HEK293 (cell line): Measurements from ENCODE around the gene CHD2.

Experiments used
- CTCF ChIA-PET: fragments of 350-600 bp; formaldehyde crosslinking; extraction: SDS; loops from one replicate; lab custom pipeline; 2021; ENCODE audit warnings: antibody characterized with exemption; lab: Yijun Ruan, JAX
- POLR2A ChIA-PET: fragments of 300-600 bp; formaldehyde crosslinking; extraction: SDS; loops from one replicate; lab custom pipeline; 2020; ENCODE audit warnings: antibody characterized with exemption, inconsistent platforms; lab: Yijun Ruan, JAX
- H3K27ac ChIP-seq: fragments of 200-500 bp; sonication (Bioruptor generic); 2 replicates; pipeline ENCODE4 v1.5.1; 2014; ENCODE audit warnings: low read depth, low read length, control low read depth, inconsistent platforms; ENCODE audit errors: extremely low read depth
- H3K36me3 ChIP-seq, 2 experiments: fragments of 200-500 bp in 1 of 2; sonication (Bioruptor generic) in 1 of 2; 1 replicate in 1 of 2; 2 replicates in 1 of 2; pipeline ENCODE4 v1.5.1; 2014 to 2017; ENCODE audit warnings: inconsistent platforms in 2 of 2, low read length in 2 of 2; ENCODE audit not compliant: control insufficient read depth in 2 of 2, insufficient read depth in 1 of 2
- H3K4me1 ChIP-seq: fragments of 200-500 bp; sonication (Bioruptor generic); 2 replicates; pipeline ENCODE4 v1.5.1; 2014; ENCODE audit warnings: mild to moderate bottlenecking, low read length, inconsistent platforms; ENCODE audit not compliant: control insufficient read depth, insufficient read depth
- H3K4me3 ChIP-seq: 2 replicates; pipeline ENCODE4 v1.5.1; 2011; ENCODE audit warnings: low read depth, mild to moderate bottlenecking, control low read depth, low read length, moderate library complexity
- H3K9me3 ChIP-seq: fragments of 200-500 bp; sonication (Bioruptor generic); 2 replicates; pipeline ENCODE4 v1.5.1; 2014; ENCODE audit warnings: low read depth, low read length, inconsistent platforms; ENCODE audit not compliant: control insufficient read depth, insufficient read depth
- GLI2 ChIP-seq: fragments of 450-650 bp; formaldehyde crosslinking; IDR thresholded peaks from 2 replicates; pipeline ENCODE4; 2017; ENCODE audit warnings: missing biosample characterization, missing genetic modification characterization, low read depth, borderline replicate concordance
- MEIS1 ChIP-seq: sonication (generic); formaldehyde crosslinking; IDR thresholded peaks from 2 replicates; pipeline ENCODE4 v1.8.1; 2022; ENCODE audit warnings: missing genetic modification reagents, mild to moderate bottlenecking, borderline replicate concordance
- PRDM2 ChIP-seq: fragments of 450-650 bp; formaldehyde crosslinking; IDR thresholded peaks from 2 replicates; pipeline ENCODE4 v1.5.1; 2016; ENCODE audit warnings: missing biosample characterization, missing genetic modification characterization, borderline replicate concordance
- SCRT2 ChIP-seq: fragments of 450-650 bp; formaldehyde crosslinking; IDR thresholded peaks from 2 replicates; pipeline ENCODE4 v1.5.1; 2016; ENCODE audit warnings: missing biosample characterization, missing genetic modification characterization
- ZNF114 ChIP-seq: fragments of 450-650 bp; formaldehyde crosslinking; IDR thresholded peaks from 2 replicates; pipeline ENCODE4 v1.5.0; 2017; ENCODE audit warnings: missing biosample characterization, missing genetic modification characterization
- ZNF138 ChIP-seq: fragments of 450-650 bp; formaldehyde crosslinking; IDR thresholded peaks from 2 replicates; pipeline ENCODE4 v1.5.1; 2016; ENCODE audit warnings: missing biosample characterization, missing genetic modification characterization, borderline replicate concordance
- ZNF350 ChIP-seq: fragments of 450-650 bp; formaldehyde crosslinking; IDR thresholded peaks from 2 replicates; pipeline ENCODE4 v1.5.0; 2017; ENCODE audit warnings: missing biosample characterization, mild to moderate bottlenecking, missing genetic modification characterization
- ZNF404 ChIP-seq: fragments of 450-650 bp; formaldehyde crosslinking; IDR thresholded peaks from 2 replicates; pipeline ENCODE4 v1.5.1; 2017; ENCODE audit warnings: missing biosample characterization, missing genetic modification characterization
- ZNF518A ChIP-seq: fragments of 450-650 bp; formaldehyde crosslinking; conservative IDR thresholded peaks from 2 replicates; pipeline ENCODE4 v1.5.1; 2016; ENCODE audit warnings: low read depth, missing biosample characterization, missing genetic modification characterization
- ZNF621 ChIP-seq: fragments of 450-650 bp; formaldehyde crosslinking; IDR thresholded peaks from 2 replicates; pipeline ENCODE4 v1.5.1; 2017; ENCODE audit warnings: missing biosample characterization, missing genetic modification characterization
- ZNF623 ChIP-seq: fragments of 450-650 bp; formaldehyde crosslinking; IDR thresholded peaks from 2 replicates; pipeline ENCODE4 v1.5.1; 2016; ENCODE audit warnings: missing biosample characterization, missing genetic modification characterization
- ZNF658 ChIP-seq: fragments of 450-650 bp; formaldehyde crosslinking; IDR thresholded peaks from 2 replicates; pipeline ENCODE4; 2016; ENCODE audit warnings: missing biosample characterization, missing genetic modification characterization
- ZNF664 ChIP-seq: fragments of 450-650 bp; formaldehyde crosslinking; IDR thresholded peaks from 2 replicates; pipeline ENCODE4 v1.5.1; 2016; ENCODE audit warnings: missing biosample characterization, missing genetic modification characterization
- ZNF692 ChIP-seq: fragments of 450-650 bp; formaldehyde crosslinking; IDR thresholded peaks from 2 replicates; pipeline ENCODE4 v1.5.1; 2016; ENCODE audit warnings: missing biosample characterization, missing genetic modification characterization
- ZNF768 ChIP-seq: fragments of 450-650 bp; formaldehyde crosslinking; IDR thresholded peaks from 2 replicates; pipeline ENCODE4 v1.5.1; 2018; ENCODE audit warnings: missing biosample characterization, mild to moderate bottlenecking, missing genetic modification characterization
- TF ChIP-seq, protein P1 (sequence below): fragments of 450-650 bp; formaldehyde crosslinking; IDR thresholded peaks from 2 replicates; pipeline ENCODE4 v1.5.1; 2016; ENCODE audit warnings: missing biosample characterization, missing genetic modification characterization, borderline replicate concordance
- TF ChIP-seq, protein P2 (sequence below): IDR thresholded peaks from 2 replicates; pipeline ENCODE4 v1.6.1; 2011; ENCODE audit warnings: mild to moderate bottlenecking, low read depth, low read length, borderline replicate concordance

CHD2 gene

DNA sequence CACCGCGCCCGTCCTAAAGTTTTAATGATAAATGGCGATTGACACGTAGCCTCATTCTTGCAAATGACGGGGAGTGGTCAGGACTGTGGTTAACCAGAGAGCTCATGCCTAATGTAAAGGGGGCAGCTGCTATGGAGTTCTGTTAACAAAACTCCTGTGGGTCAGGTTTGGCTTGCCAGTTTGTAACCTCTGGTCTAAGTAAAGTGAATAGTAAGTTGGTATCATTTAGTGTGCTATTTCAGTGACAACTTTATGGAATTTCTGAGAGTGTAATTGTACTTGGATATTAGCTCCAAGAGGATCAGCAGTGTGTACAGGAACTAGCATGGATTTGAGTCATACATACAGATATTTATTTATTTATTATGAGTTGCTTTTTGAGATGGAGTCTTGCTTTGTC, 101.0 kb downstream of the CHD2 start:
- no peak for TF ChIP-seq GLI2 (tag by site-specific recombination)
- TF ChIP-seq ZNF114 (tag by site-specific recombination): no peak
- no peak for TF ChIP-seq ZNF350
- no peak for TF ChIP-seq ZNF404 (tag by site-specific recombination)
- TF ChIP-seq, protein P1, sequence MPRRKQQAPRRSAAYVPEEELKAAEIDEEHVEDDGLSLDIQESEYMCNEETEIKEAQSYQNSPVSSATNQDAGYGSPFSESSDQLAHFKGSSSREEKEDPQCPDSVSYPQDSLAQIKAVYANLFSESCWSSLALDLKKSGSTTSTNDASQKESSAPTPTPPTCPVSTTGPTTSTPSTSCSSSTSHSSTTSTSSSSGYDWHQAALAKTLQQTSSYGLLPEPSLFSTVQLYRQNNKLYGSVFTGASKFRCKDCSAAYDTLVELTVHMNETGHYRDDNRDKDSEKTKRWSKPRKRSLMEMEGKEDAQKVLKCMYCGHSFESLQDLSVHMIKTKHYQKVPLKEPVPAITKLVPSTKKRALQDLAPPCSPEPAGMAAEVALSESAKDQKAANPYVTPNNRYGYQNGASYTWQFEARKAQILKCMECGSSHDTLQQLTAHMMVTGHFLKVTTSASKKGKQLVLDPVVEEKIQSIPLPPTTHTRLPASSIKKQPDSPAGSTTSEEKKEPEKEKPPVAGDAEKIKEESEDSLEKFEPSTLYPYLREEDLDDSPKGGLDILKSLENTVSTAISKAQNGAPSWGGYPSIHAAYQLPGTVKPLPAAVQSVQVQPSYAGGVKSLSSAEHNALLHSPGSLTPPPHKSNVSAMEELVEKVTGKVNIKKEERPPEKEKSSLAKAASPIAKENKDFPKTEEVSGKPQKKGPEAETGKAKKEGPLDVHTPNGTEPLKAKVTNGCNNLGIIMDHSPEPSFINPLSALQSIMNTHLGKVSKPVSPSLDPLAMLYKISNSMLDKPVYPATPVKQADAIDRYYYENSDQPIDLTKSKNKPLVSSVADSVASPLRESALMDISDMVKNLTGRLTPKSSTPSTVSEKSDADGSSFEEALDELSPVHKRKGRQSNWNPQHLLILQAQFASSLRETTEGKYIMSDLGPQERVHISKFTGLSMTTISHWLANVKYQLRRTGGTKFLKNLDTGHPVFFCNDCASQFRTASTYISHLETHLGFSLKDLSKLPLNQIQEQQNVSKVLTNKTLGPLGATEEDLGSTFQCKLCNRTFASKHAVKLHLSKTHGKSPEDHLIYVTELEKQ (tag by site-specific recombination): no peak
- no peak for TF ChIP-seq ZNF664 (tag by site-specific recombination)
- no peak for TF ChIP-seq ZNF768 (tag by site-specific recombination)
- TF ChIP-seq, protein P2, sequence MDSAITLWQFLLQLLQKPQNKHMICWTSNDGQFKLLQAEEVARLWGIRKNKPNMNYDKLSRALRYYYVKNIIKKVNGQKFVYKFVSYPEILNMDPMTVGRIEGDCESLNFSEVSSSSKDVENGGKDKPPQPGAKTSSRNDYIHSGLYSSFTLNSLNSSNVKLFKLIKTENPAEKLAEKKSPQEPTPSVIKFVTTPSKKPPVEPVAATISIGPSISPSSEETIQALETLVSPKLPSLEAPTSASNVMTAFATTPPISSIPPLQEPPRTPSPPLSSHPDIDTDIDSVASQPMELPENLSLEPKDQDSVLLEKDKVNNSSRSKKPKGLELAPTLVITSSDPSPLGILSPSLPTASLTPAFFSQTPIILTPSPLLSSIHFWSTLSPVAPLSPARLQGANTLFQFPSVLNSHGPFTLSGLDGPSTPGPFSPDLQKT: no peak
- TF ChIP-seq ZNF138 (tag by site-specific recombination): no peak
- no peak for TF ChIP-seq ZNF621
- no peak for TF ChIP-seq ZNF658 (tag by site-specific recombination)
- TF ChIP-seq PRDM2 (tag by site-specific recombination): no peak
- no peak for TF ChIP-seq ZNF623 (tag by site-specific recombination)
- no peak for TF ChIP-seq ZNF518A
- no peak for TF ChIP-seq SCRT2 (tag by site-specific recombination)
- no peak for TF ChIP-seq ZNF692
- TF ChIP-seq MEIS1 (CRISPR knock-in tag): no peak
- TF ChIP-seq, all 188 proteins: peak for 0
- CTCF ChIA-PET: interaction anchor here (0.6 to 1.2 kb wide), 4 partner anchors 13 to 1118 kb away, joined by 3 to 4 read pairs (median 4); no protein-coding TSS in a partner anchor
- peaks cover 92 to 97% of the 10 kb centered on the region in 2 experiments for H3K36me3 ChIP-seq
- H3K9me3 ChIP-seq: no peaks in the 10 kb centered on the region
- no peak overlapping the region for H3K4me3 ChIP-seq
- H3K27ac ChIP-seq: no peak overlapping the region
- H3K4me1 ChIP-seq: no peaks in the 10 kb centered on the region
- POLR2A ChIA-PET: no interaction called here
